GM18526 (cell line): ENCODE measurements around the gene ENG.

ENCODE experiments used
- POLR2A ChIP-seq: IDR thresholded peaks from 3 replicates; pipeline ENCODE4 v1.6.1; 2011; ENCODE audit not compliant: insufficient read length; ENCODE audit errors: extremely low read depth

The ENG gene

GRCh38 chr9:127884427-127884911 lies 30.0 kb upstream of the ENG start:
- no peak for TF ChIP-seq POLR2A

DNA sequence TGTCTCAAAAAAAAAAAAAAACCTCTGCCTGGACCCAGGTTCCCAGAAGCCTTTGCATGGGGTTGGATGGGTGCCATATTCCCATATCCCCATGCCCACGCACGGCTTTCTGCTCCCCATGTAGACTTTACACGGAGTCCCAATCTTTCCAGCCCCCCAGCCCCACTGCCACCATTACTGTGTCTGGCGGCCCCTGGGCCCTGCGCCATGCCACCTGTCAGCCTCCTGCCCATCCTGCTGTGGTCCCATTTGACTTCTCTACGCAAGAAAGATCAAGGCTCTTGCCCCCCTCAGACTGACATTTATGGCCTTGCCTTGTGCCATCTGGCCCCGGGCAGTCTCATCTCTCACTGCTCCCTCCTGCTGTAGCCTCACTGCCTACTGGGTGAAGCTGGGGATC lies 29.5 kb upstream of the ENG start:
- no peak for TF ChIP-seq POLR2A

DNA sequence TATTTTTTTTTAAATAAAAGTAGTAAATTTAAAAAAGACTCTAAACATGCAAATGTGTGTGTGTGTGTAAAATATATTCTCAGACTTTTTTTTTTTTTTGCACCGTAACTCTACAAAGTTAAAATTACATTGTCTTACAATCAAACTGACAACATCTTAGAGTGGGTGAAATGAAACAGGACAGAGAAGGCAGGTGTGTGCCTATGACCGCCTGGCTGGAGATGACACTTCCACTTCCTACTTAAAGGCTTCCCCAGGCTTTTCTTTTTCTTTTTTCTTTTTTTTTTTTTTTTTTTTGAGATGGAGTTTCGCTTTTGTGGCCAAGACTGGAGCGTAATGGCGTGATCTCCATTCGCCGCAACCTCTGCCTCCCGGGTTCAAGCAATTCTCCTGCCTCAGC lies 25.7 kb upstream of the ENG start:
- no peak for TF ChIP-seq POLR2A

- no peak for TF ChIP-seq POLR2A
Observed at GRCh38 chr9:127878652-127879390, 24.4 kb upstream of the ENG start.

DNA sequence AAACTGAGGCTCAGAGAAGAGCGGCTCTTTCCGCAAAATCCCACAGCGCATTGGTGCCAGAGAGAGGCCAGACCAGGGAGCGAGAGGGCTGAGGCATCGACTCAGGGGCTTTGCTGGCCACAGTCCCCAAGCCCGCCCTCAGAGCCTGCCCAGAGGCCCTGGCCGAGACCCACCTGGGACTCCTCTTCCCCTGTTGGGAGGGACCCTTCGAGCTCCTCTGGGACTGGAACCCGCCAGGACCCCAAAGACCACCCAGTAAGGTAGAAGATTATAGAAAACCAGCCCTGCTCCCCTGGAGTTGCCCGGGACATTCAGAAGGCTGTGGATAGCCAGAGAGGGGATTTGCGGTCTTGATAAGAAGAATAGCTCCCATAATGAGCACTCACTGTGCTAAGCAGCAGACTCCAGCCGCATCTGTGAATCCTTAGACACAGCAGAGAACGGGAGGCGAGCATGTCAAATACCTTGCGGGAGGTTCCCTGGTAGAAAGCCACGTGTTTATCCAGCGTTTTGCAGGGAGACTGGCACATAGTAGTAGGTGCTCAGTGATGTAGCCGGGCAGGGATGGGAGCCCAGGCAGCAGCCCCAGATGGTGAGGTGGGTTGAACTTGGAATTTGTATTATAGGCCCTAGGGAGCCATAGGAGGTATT lies 23.7 kb upstream of the ENG start:
- TF ChIP-seq POLR2A: no peak

DNA sequence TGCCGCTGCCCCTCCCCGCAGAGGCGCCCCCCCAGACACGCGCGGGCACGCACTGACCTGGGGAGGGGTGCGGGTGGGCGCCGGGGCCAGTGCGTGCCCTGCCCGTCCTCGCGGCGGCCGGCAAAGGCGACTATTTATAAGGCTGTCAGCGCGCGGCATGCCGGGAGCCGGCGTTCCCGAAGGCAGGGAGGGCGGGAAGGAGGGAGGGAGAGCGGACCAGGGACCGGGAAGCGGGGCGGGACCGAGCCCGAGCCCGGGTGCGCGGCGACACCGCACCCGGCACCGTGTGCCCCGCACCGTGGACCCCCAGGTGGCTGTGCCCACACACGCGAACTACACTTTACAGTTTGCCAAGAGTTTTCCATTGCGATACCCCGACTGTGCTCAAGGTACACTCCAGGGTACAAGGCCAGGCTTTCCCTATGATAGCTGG lies 23.1 kb upstream of the ENG start, which contains the start of gene AK1:
AK1 (minus strand) TSS at position 110 of the 433 bp plus-strand sequence. CDS start 3,058 bp downstream, outside the sequence.
- TF ChIP-seq POLR2A: no peak

DNA sequence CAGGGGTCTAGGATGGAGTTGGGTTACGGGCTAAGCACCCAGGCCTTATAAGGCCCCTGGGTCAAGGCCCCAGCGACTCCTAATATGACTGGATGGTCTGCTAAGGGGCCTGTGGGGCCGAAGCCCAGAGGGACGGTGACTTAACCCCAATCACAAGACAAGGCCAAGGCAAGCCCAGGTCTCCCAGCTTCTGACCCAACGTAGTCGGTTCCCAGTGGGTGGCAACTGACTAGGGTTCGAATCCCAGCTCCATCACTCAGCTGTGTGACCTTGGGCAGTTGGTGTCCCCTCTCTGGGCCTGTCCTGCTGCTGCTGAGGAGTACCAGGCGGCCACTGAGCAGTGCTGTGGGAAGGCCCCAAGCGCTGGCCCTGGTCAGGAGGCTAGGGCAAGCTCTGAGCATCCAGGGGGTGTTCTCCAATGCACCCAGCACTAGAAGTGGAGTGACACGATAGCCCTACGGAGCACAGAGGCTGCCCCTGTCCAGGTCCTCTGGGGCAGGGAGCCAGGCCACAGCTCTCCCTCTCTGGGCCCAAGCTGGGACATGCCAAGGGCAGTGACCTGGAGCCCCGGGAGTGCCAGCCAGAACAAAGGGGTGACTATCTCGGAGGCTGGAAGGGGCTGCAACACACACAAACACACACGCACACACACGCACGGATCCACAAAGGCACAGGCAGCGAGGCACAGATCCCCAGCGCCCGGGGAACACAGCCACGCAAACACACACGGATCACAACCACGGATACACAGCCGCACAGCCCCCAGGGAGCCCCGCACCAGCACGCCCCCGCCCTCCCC lies 22.5 kb upstream of the ENG start:
- no peak for TF ChIP-seq POLR2A

DNA sequence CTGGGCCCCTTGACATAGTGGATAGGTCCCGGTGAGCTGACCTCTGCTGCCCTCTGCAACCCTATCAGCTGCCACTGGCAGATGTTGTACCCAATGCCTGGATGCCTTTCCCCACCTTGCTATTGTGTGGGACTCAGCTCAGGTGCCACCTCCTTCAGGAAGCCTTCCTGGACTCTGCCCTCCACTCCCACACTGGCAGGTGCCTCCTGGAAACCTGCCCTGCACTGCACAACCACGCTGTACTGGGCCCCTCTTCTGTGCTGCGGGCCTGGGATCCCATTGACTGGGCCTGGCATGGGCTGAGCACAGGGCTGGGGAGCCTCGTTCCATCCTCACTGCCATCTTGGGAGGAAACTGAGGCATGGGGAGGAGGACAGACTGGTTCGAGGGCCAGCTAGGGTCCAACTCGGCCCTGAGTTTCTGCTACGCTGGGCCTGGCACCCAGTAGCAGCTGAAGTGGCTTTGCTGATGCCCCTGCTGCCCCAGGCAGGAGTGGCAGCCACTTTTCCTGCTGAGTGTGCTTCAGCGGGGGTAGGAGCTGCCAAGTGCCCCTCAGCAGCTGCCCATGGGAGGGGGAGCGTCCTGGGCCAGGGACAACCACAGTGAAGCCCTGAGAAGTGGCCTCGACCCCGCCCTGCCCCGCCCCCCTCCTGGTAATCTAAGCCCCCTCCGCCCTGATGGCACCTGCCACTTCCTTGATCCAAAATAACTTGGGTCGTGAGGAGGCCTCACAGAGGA lies 21.7 kb upstream of the ENG start:
- no peak for TF ChIP-seq POLR2A

DNA sequence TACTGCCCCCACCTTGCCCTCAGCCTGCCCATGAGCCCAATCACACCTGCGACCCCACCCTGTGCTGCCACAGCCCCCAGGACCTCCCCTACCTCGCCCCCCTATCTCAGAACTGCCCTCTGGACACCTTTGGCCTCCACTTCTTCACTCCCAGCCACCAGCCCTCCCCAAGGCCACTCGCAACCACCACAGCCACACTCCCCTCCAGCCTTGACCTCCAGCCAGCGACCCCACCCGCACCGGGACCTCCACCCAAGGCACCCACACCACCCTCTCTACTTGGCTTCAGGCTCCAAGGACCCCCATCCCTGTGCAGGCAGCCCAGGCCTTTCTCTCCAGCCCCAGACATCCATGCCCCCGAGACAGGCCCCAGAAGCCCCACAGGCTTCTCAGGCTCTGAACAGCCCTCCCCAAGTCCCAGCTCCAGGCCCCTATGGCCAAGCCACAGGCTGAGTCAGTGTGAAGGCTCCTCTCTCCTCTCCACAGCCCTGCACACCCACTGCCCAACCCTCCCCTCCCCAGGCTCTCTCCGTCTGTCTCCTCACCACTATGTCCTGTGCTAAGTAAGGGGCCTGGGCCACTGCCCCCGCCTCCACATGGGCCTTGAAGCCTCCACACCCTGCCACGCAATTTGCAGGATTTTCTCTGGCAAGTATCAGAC lies 21.0 kb upstream of the ENG start:
- TF ChIP-seq POLR2A: no peak

GRCh38 chr9:127874301-127875221 lies 20.1 kb upstream of the ENG start:
- TF ChIP-seq POLR2A: no peak

GRCh38 chr9:127873886-127874285 lies 19.4 kb upstream of the ENG start:
- no peak for TF ChIP-seq POLR2A

DNA sequence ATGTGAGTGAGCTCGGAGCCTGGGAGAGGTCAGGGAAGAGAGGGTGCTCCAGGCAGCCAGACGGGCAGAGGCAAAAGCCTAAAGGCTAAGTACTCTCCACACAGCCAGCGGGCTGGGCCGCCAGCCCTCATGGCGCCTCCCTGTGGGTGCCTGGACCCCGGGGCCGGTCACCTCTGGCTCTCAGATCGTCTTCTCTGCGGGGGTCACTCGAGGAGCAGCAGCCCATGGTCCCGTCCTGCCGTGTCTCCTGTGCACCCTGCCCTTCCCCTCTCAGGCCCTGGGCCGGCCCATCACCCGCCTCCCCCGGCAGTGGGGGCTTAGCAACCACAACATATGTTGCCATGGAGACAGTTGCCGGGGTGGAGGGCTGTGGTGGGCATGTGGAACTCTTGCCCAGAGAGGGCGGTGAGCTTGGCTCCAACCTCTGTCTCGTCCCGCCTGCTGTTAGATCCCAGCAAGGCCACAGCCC lies 18.8 kb upstream of the ENG start:
- no peak for TF ChIP-seq POLR2A
